ENCODE results near the gene EGFR. TPM values are rescaled to one million over a fixed set of nuclear protein-coding genes. Genes with fewer than 3 reads are reported as not detected.

Gene EGFR
- total and polyA plus RNA-seq, 12 donors = 7.0 to 111 (median 71.6) TPM

DNA sequence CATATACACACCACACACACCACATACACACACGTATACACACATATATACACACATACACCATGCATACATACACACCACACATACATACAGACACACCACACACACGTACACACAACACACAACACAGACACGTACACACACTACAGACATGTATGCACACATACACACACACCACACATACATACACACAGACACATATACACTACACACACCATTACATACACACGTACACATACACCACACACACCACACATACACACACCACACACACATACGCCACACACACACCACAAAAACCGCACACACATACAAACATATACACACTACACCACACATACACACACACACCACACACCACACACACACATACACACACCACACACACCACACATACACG, 184.5 kb downstream of the EGFR start:
- H3K27me3 ChIP-seq = no peaks in the 10 kb centered on the region
- no peaks in the 10 kb centered on the region for H3K4me1 ChIP-seq (replicated peaks in 1 of 2)
- H3K9me3 ChIP-seq (replicated peaks in 1 of 3) = no peaks in the 10 kb centered on the region
- no peak overlapping the region for H3K27ac ChIP-seq
- no peak for TF ChIP-seq POLR2A (IDR thresholded peaks at IDR 0.05)
- TF ChIP-seq, protein P1, sequence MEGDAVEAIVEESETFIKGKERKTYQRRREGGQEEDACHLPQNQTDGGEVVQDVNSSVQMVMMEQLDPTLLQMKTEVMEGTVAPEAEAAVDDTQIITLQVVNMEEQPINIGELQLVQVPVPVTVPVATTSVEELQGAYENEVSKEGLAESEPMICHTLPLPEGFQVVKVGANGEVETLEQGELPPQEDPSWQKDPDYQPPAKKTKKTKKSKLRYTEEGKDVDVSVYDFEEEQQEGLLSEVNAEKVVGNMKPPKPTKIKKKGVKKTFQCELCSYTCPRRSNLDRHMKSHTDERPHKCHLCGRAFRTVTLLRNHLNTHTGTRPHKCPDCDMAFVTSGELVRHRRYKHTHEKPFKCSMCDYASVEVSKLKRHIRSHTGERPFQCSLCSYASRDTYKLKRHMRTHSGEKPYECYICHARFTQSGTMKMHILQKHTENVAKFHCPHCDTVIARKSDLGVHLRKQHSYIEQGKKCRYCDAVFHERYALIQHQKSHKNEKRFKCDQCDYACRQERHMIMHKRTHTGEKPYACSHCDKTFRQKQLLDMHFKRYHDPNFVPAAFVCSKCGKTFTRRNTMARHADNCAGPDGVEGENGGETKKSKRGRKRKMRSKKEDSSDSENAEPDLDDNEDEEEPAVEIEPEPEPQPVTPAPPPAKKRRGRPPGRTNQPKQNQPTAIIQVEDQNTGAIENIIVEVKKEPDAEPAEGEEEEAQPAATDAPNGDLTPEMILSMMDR (IDR thresholded peaks at IDR 0.05) = no peak
- WGBS, 4 donors = 87 to 90% (median 88%) methylated on average over 7 of the region's 7 CpGs
- intact Hi-C loops (cut with DNase I) = no loop called here
- DNase-seq = no peak
- H3K36me3 ChIP-seq (replicated peaks in 1 of 2) = peaks cover 0 to 65% of the 10 kb centered on the region in 2 donors
- no peak overlapping the region for H3K4me3 ChIP-seq

DNA sequence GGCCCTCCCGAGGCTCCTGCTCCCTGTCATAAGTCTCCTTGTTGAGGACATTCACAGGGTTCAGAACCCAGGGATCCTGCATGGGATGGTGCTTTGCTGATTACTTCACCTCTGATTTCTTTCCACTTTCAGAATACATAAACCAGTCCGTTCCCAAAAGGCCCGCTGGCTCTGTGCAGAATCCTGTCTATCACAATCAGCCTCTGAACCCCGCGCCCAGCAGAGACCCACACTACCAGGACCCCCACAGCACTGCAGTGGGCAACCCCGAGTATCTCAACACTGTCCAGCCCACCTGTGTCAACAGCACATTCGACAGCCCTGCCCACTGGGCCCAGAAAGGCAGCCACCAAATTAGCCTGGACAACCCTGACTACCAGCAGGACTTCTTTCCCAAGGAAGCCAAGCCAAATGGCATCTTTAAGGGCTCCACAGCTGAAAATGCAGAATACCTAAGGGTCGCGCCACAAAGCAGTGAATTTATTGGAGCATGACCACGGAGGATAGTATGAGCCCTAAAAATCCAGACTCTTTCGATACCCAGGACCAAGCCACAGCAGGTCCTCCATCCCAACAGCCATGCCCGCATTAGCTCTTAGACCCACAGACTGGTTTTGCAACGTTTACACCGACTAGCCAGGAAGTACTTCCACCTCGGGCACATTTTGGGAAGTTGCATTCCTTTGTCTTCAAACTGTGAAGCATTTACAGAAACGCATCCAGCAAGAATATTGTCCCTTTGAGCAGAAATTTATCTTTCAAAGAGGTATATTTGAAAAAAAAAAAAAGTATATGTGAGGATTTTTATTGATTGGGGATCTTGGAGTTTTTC, 186.5 kb downstream of the EGFR start:
- DNase-seq = no peak
- Histone ChIP-seq H3K4me3 (no peak overlapping the region), H3K36me3 (replicated peaks in 1 of 2) (peaks cover 0 to 48% of the 10 kb centered on the region in 2 donors), H3K9me3 (replicated peaks in 1 of 3) (no peaks in the 10 kb centered on the region), H3K27ac (no peak overlapping the region), H3K4me1 (replicated peaks in 1 of 2) (no peaks in the 10 kb centered on the region), H3K27me3 (no peaks in the 10 kb centered on the region)
- no peak for TF ChIP-seq POLR2A (IDR thresholded peaks at IDR 0.05)
- TF ChIP-seq, protein P1 (IDR thresholded peaks at IDR 0.05) = no peak
- intact Hi-C loops (cut with DNase I) = no loop called here
- 86 to 88% (median 87%) methylated on average over 16 of the region's 16 CpGs for WGBS, 4 donors

DNA sequence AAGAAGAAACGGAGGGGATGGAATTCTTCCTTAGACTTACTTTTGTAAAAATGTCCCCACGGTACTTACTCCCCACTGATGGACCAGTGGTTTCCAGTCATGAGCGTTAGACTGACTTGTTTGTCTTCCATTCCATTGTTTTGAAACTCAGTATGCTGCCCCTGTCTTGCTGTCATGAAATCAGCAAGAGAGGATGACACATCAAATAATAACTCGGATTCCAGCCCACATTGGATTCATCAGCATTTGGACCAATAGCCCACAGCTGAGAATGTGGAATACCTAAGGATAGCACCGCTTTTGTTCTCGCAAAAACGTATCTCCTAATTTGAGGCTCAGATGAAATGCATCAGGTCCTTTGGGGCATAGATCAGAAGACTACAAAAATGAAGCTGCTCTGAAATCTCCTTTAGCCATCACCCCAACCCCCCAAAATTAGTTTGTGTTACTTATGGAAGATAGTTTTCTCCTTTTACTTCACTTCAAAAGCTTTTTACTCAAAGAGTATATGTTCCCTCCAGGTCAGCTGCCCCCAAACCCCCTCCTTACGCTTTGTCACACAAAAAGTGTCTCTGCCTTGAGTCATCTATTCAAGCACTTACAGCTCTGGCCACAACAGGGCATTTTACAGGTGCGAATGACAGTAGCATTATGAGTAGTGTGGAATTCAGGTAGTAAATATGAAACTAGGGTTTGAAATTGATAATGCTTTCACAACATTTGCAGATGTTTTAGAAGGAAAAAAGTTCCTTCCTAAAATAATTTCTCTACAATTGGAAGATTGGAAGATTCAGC, 187.6 kb downstream of the EGFR start:
- Histone ChIP-seq H3K27ac (no peak overlapping the region), H3K4me3 (no peak overlapping the region), H3K27me3 (no peaks in the 10 kb centered on the region), H3K9me3 (replicated peaks in 1 of 3) (no peaks in the 10 kb centered on the region), H3K36me3 (replicated peaks in 1 of 2) (peaks cover 0 to 37% of the 10 kb centered on the region in 2 donors), H3K4me1 (replicated peaks in 1 of 2) (no peaks in the 10 kb centered on the region)
- no peak for DNase-seq
- WGBS, 4 donors = 91 to 95% (median 93%) methylated on average over 9 of the region's 9 CpGs
- intact Hi-C loops (cut with DNase I) = no loop called here
- no peak for TF ChIP-seq POLR2A (IDR thresholded peaks at IDR 0.05)

DNA sequence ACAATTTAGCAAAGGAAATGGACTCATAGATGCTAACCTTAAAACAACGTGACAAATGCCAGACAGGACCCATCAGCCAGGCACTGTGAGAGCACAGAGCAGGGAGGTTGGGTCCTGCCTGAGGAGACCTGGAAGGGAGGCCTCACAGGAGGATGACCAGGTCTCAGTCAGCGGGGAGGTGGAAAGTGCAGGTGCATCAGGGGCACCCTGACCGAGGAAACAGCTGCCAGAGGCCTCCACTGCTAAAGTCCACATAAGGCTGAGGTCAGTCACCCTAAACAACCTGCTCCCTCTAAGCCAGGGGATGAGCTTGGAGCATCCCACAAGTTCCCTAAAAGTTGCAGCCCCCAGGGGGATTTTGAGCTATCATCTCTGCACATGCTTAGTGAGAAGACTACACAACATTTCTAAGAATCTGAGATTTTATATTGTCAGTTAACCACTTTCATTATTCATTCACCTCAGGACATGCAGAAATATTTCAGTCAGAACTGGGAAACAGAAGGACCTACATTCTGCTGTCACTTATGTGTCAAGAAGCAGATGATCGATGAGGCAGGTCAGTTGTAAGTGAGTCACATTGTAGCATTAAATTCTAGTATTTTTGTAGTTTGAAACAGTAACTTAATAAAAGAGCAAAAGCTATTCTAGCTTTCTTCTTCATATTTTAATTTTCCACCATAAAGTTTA, 188.8 kb downstream of the EGFR start:
- DNase-seq = no peak
- WGBS, 4 donors = 78 to 91% (median 86%) methylated on average over 4 of the region's 4 CpGs
- TF ChIP-seq POLR2A (IDR thresholded peaks at IDR 0.05) = no peak
- TF ChIP-seq, protein P1 (IDR thresholded peaks at IDR 0.05) = no peak
- H3K27ac ChIP-seq = no peak overlapping the region
- no peak overlapping the region for H3K4me3 ChIP-seq
- no peaks in the 10 kb centered on the region for H3K9me3 ChIP-seq (replicated peaks in 1 of 3)
- no peaks in the 10 kb centered on the region for H3K4me1 ChIP-seq (replicated peaks in 1 of 2)
- no peaks in the 10 kb centered on the region for H3K27me3 ChIP-seq
- intact Hi-C loops (cut with DNase I) = no loop called here
- peaks cover 0 to 25% of the 10 kb centered on the region in 2 donors for H3K36me3 ChIP-seq (replicated peaks in 1 of 2)

Data from adrenal gland (tissue), 12 donors.